HCT116 (cell line): ENCODE measurements around the gene AFAP1. TPM values are rescaled to one million over a fixed set of nuclear protein-coding genes. Genes with fewer than 3 reads are reported as not detected.

Experiments used
- ATAC-seq: fragments of 200-7000 bp; cut with Tn5 transposase; 2 replicates; pipeline ENCODE4 v1.9.1; 2020; ENCODE audit warnings: mild to moderate bottlenecking, moderate library complexity
- BruUV-seq: library from RNA; stranded (reverse); fragments of 400-500 nt; replicated peaks from 2 replicates; lab custom pipeline; 2021; lab: Mats Ljungman, UMichigan
- CTCF ChIA-PET: fragments of 300-600 bp; sonication (Branson Sonifier 250); formaldehyde crosslinking; loops from one replicate; lab custom pipeline; 2021; ENCODE audit warnings: antibody characterized with exemption; lab: Charles Lee
- POLR2A ChIA-PET: fragments of 300-600, 350-600 bp; sonication (Branson Sonifier 250); formaldehyde crosslinking; loops from one replicate; lab custom pipeline; 2021; ENCODE audit warnings: antibody characterized with exemption; lab: Charles Lee
- RAD21 ChIA-PET, 2 experiments: fragments of 300-600 bp; sonication (Branson Sonifier 250); formaldehyde crosslinking; loops; one replicate each; lab custom pipeline; 2023; ENCODE audit warnings: low total read pairs in 2 of 2; ENCODE audit not compliant: uncharacterized antibody in 2 of 2, unreplicated experiment in 2 of 2, low non-redundant PET in 1 of 2; lab: Charles Lee
- DNase-seq: peaks from one replicate; pipeline ENCODE4 v3.0.0-alpha.2; 2010; ENCODE audit warnings: low read depth, low spot score
- H2AFZ ChIP-seq: fragments of 200-600 bp; shearing (Covaris generic), sonication (generic); 2 replicates; pipeline ENCODE4 v1.6.1; 2017; ENCODE audit warnings: low read depth, mixed run types, mixed read lengths, antibody characterized with exemption, low read length; ENCODE audit not compliant: poor library complexity, severe bottlenecking
- H3K27ac ChIP-seq: 2 replicates; pipeline ENCODE4 v1.5.1; 2012; ENCODE audit warnings: low read depth, low read length
- H3K27me3 ChIP-seq: fragments of 200-600 bp; sonication (generic); 2 replicates; pipeline ENCODE4 v1.6.1; 2016; ENCODE audit warnings: mixed run types, low read length, mixed read lengths; ENCODE audit not compliant: insufficient read depth
- H3K36me3 ChIP-seq, 2 experiments: fragments of 200-500 bp in 1 of 2; fragments of 200-600 bp in 1 of 2; sonication (Bioruptor generic) in 1 of 2; sonication (generic) in 1 of 2; 2 replicates each; pipeline versions ENCODE4 v1.5.1 to v1.6.1; 2014 to 2016; ENCODE audit warnings: low read length in 2 of 2, inconsistent platforms in 1 of 2, mixed read lengths in 1 of 2, mixed run types in 1 of 2; ENCODE audit not compliant: insufficient read depth in 2 of 2, control insufficient read depth in 1 of 2
- H3K4me1 ChIP-seq, 2 experiments: fragments of 200-600 bp in 1 of 2; sonication (generic) in 1 of 2; 2 replicates each; pipeline versions ENCODE4 v1.5.1 to v1.6.1; 2012 to 2017; ENCODE audit warnings: low read length in 2 of 2, inconsistent platforms in 1 of 2, mild to moderate bottlenecking in 1 of 2, mixed read lengths in 1 of 2, mixed run types in 1 of 2, moderate library complexity in 1 of 2; ENCODE audit not compliant: insufficient read depth in 2 of 2, control insufficient read depth in 1 of 2
- H3K4me2 ChIP-seq: fragments of 200-600 bp; sonication (generic); 2 replicates; pipeline ENCODE4 v1.6.1; 2017; ENCODE audit warnings: mixed run types, low read length, mixed read lengths
- H3K4me3 ChIP-seq, 2 experiments: fragments of 200-600 bp in 1 of 2; sonication (generic) in 1 of 2; replicated peaks in 1 of 2; 2 replicates each; pipeline ENCODE4 v1.5.1; 2011 to 2016; ENCODE audit warnings: low read length in 2 of 2, control low read depth in 1 of 2, low read depth in 1 of 2, mild to moderate bottlenecking in 1 of 2, mixed read lengths in 1 of 2, mixed run types in 1 of 2
- H3K79me2 ChIP-seq: fragments of 200-600 bp; sonication (generic); 2 replicates; pipeline ENCODE4 v1.6.1; 2017; ENCODE audit warnings: mild to moderate bottlenecking, mixed run types, low read length, moderate library complexity, mixed read lengths; ENCODE audit not compliant: insufficient read depth
- H3K9ac ChIP-seq: fragments of 200-600 bp; sonication (generic); 2 replicates; pipeline ENCODE4 v1.6.1; 2016; ENCODE audit warnings: low read length, mixed read lengths
- H3K9me2 ChIP-seq: fragments of 200-600 bp; sonication (generic), shearing (Covaris generic); 2 replicates; pipeline ENCODE4 v1.6.1; 2017; ENCODE audit warnings: mixed run types, mild to moderate bottlenecking, moderate library complexity; ENCODE audit not compliant: insufficient read depth
- H3K9me3 ChIP-seq, 2 experiments: fragments of 200-500 bp in 1 of 2; fragments of 200-600 bp in 1 of 2; sonication (Bioruptor generic) in 1 of 2; sonication (generic) in 1 of 2; 2 replicates each; pipeline ENCODE4 v1.6.1; 2014 to 2017; ENCODE audit warnings: low read length in 2 of 2, mixed read lengths in 2 of 2, inconsistent platforms in 1 of 2, low read depth in 1 of 2, mild to moderate bottlenecking in 1 of 2, mixed run types in 1 of 2, moderate library complexity in 1 of 2; ENCODE audit not compliant: control insufficient read depth in 1 of 2, insufficient read depth in 1 of 2
- H4K20me1 ChIP-seq: fragments of 200-600 bp; sonication (generic), shearing (Covaris generic); 2 replicates; pipeline ENCODE4 v1.6.1; 2017; ENCODE audit warnings: mixed run types, mild to moderate bottlenecking, moderate library complexity; ENCODE audit not compliant: insufficient read depth
- CBX3 ChIP-seq: IDR thresholded peaks from 2 replicates; pipeline ENCODE4 v1.6.1; 2012; ENCODE audit warnings: low read depth
- EGR1 ChIP-seq: IDR thresholded peaks from 2 replicates; pipeline ENCODE4 v1.6.1; 2012; ENCODE audit warnings: low read depth
- EZH2 ChIP-seq: fragments of 200-600 bp; sonication (generic); IDR thresholded peaks from 2 replicates; pipeline ENCODE4 v1.6.1; 2017; ENCODE audit warnings: antibody characterized with exemption, mixed run types
- EZH2phosphoT487 ChIP-seq: fragments of 200-600 bp; IDR thresholded peaks from 2 replicates; pipeline ENCODE4 v1.6.1; 2018; ENCODE audit warnings: antibody characterized with exemption, borderline replicate concordance
- FOSL1 ChIP-seq: IDR thresholded peaks from 2 replicates; pipeline ENCODE4 v1.6.1; 2012; ENCODE audit warnings: low read depth
- JUND ChIP-seq: IDR thresholded peaks from 2 replicates; pipeline ENCODE4 v1.6.1; 2012
- MAX ChIP-seq: IDR thresholded peaks from 2 replicates; pipeline ENCODE4 v1.6.1; 2012
- SIN3A ChIP-seq: IDR thresholded peaks from 2 replicates; pipeline ENCODE4 v1.6.1; 2012; ENCODE audit warnings: low read depth
- YY1 ChIP-seq: IDR thresholded peaks from 2 replicates; pipeline ENCODE4 v1.6.1; 2011; ENCODE audit warnings: low read length, low read depth, moderate library complexity, mild to moderate bottlenecking; ENCODE audit not compliant: insufficient replicate concordance; ENCODE audit errors: extremely low read depth
- ZBTB33 ChIP-seq: IDR thresholded peaks from 2 replicates; pipeline ENCODE4 v1.6.1; 2011; ENCODE audit warnings: mild to moderate bottlenecking, low read length, moderate library complexity; ENCODE audit not compliant: insufficient replicate concordance; ENCODE audit errors: extremely low read depth
- ZNF274 ChIP-seq: fragments of 200-500 bp; sonication (Bioruptor generic); IDR thresholded peaks from 2 replicates; pipeline ENCODE4 v1.6.1; 2014; ENCODE audit warnings: mild to moderate bottlenecking, low read depth, low read length, inconsistent platforms
- intact Hi-C: fragments of 100-400 bp; cut with micrococcal nuclease; formaldehyde crosslinking; loops from 2 replicates; pipeline ENCODE4 v1.10.0; 2022
- total RNA-seq: library from RNA; stranded (reverse); gene quantifications from one replicate; pipeline ENCODE4 v1.2.1, GENCODE V29; 2021; ENCODE audit not compliant: unreplicated experiment
- TF ChIP-seq, protein P1 (sequence below), 3 experiments: fragments of 200-600 bp in 1 of 3; sonication (generic) in 1 of 3; IDR thresholded peaks in 2 of 3; conservative IDR thresholded peaks in 1 of 3; 2 replicates each; pipeline ENCODE4 v1.5.1; 2012 to 2017; ENCODE audit warnings: low read depth in 2 of 3, low read length in 2 of 3, antibody characterized with exemption in 1 of 3, borderline replicate concordance in 1 of 3, control low read depth in 1 of 3, mild to moderate bottlenecking in 1 of 3, mixed read lengths in 1 of 3, mixed run types in 1 of 3, moderate library complexity in 1 of 3; ENCODE audit not compliant: insufficient read depth in 1 of 3

Gene AFAP1
- total RNA-seq, 1 experiment from 2014 or later, result 19.4 TPM

GRCh38 chr4:7734651-7735260 lies 204.9 kb downstream of the AFAP1 start:
- no peak overlapping the region for H3K9ac ChIP-seq
- H3K9me3 ChIP-seq, result no peaks in the 10 kb centered on the region
- no peak overlapping the region for H3K27ac ChIP-seq
- H4K20me1 ChIP-seq, result no peaks in the 10 kb centered on the region
- ChIA-PET POLR2A (no interaction called here), CTCF (no interaction called here), RAD21 (no interaction called here)
- H3K4me2 ChIP-seq, result no peak overlapping the region
- no peaks in the 10 kb centered on the region for H3K9me2 ChIP-seq
- TF ChIP-seq YY1, result no peak
- TF ChIP-seq MAX, result no peak
- no peak for TF ChIP-seq ZNF274
- no peak for TF ChIP-seq CBX3
- TF ChIP-seq, protein P1, sequence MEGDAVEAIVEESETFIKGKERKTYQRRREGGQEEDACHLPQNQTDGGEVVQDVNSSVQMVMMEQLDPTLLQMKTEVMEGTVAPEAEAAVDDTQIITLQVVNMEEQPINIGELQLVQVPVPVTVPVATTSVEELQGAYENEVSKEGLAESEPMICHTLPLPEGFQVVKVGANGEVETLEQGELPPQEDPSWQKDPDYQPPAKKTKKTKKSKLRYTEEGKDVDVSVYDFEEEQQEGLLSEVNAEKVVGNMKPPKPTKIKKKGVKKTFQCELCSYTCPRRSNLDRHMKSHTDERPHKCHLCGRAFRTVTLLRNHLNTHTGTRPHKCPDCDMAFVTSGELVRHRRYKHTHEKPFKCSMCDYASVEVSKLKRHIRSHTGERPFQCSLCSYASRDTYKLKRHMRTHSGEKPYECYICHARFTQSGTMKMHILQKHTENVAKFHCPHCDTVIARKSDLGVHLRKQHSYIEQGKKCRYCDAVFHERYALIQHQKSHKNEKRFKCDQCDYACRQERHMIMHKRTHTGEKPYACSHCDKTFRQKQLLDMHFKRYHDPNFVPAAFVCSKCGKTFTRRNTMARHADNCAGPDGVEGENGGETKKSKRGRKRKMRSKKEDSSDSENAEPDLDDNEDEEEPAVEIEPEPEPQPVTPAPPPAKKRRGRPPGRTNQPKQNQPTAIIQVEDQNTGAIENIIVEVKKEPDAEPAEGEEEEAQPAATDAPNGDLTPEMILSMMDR (IDR thresholded peaks at IDR 0.05 in 2 of 3, conservative IDR thresholded peaks at IDR 0.05 in 1 of 3; ENCODE audit: borderline replicate concordance in 1 of 3, insufficient read depth in 1 of 3, low read depth in 2 of 3, low read length in 2 of 3), result no peak
- no peak for TF ChIP-seq EGR1
- no peak for TF ChIP-seq JUND
- no peak for TF ChIP-seq SIN3A
- TF ChIP-seq EZH2phosphoT487, result no peak
- no peak for TF ChIP-seq FOSL1
- TF ChIP-seq EZH2, result no peak
- TF ChIP-seq ZBTB33, result no peak
- H3K36me3 ChIP-seq, result no peaks in the 10 kb centered on the region
- intact Hi-C loops, result no loop called here
- no peak for DNase-seq
- no TSS peak for BruUV-seq
- no peaks in the 10 kb centered on the region for H3K27me3 ChIP-seq
- no peaks in the 10 kb centered on the region for H3K4me1 ChIP-seq
- no peak overlapping the region for H3K4me3 ChIP-seq
- ATAC-seq, result no peak
- H2AFZ ChIP-seq, result no peak overlapping the region
- H3K79me2 ChIP-seq, result no peaks in the 10 kb centered on the region
